Measurements from ENCODE around the gene C2orf42.
"Not testable (repeated sequence)": the region's sequence is repeated elsewhere in the genome, so short reads cannot be mapped to it uniquely, and the experiment has no call there.

C2orf42 gene

DNA sequence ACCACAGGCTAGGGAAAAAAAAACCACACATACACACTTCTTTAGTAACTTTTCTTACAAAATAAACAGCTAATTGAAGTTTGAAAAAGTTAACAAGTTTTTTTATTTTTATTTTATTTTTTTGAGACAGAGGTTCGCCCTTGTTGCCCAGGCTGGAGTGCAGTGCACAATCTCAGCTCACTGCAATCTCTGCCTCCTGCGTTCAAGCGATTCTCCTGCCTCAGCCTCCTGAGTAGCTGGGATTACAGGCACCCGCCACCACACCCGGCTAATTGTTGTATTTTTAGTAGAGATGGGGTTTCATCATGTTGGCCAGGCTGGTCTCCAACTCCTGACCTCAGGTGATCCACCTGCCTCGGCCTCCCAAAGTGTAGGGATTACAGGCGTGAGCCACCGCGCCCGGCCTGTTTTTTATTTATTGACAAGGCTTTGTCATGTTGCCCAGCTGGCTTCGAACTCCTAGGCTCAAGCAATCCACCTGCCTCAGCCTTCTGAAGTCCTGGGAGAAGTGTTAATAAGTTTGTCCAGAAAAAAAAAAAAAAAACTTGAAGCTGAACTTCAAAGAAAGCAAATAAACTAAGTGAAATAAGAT, 21.1 kb downstream of the C2orf42 start:
- DNase-seq, result not testable (repeated sequence)

DNA sequence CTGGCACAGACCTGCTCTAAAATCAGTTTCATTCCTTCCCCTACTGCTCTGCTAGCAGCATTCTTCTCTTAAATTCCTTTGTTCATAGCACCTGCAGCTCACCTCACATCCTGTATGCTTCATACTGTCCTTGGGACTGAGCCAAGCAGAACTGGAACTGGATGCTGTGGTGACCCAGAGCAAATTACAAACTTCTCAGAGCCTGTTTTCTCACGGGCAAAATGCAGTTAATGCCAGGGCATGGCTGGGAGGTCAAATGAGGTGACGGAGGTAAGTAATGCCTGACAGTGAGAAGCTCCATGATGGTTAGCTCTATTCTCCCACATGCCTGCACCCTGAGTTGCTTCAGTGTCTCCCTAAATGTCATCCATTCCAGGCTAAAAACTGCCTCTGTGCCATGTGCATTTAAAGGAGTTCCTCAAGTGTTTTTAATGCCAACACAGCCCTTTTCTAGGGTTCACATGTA, 29.7 kb downstream of the C2orf42 start:
- DNase-seq, result no peak

DNA sequence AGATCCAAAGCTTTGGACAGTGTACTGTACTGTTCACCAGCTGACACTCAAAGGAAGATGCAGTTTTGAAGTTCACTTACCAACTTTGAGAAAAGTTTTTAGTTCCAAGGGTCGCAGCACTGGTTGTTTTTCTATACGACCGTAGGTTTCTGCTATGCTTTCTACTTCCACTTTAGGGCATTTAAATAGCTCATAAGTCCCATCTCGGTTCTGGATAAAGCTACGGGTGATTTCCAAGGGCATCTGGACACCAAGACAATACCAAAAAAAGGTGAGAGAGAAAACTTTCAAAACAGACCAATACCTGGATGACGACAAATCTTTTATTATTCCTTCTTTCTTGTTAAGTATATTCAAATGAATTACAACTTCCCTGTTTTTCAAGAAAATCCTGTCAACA, 30.3 kb downstream of the C2orf42 start:
- DNase-seq, result no peak

DNA sequence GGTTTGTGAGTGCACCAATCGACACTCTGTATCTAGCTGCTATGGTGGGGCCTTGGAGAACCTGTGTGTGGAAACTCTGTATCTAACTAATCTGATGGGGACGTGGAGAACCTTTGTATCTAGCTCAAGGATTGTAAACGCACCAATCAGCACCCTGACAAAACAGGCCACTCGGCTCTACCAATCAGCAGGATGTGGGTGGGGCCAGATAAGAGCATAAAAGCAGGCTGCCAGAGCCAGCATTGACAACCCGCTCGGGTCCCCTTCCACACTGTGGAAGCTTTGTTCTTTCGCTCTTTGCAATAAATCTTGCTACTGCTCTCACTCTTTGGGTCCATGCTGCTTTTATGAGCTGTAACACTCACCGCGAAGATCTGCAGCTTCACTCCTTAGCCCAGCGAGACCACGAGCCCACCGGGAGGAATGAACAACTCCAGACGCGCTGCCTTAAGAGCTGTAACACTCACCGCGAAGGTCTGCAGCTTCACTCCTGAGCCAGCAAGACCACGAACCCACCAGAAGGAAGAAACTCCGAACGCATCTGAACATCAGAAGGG, 41.6 kb downstream of the C2orf42 start:
- not testable (repeated sequence) for DNase-seq

DNA sequence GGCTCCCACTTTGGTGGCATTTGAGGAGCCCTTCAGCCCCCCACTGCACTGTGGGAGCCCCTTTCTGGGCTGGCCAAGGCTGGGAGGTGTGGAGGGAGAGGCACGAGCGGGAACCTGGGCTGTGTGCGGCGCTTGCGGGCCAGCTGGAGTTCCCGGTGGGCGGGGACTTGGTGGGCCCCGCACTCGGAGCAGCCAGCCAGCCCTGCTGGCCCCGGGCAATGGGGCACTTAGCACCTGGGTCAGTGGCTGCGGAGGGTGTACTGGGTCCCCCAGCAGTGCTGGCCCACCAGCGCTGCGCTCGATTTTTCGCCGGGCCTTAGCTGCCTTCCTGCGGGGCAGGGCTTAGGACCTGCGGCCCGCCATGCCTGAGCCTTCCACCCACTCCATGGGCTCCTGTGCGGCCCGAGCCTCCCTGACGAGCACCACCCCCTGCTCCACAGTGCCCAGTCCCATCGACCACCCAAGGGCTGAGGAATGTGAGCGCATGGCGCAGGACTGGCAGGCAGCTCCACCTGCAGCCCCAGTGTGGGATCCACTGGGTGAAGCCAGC, 42.5 kb downstream of the C2orf42 start:
- DNase-seq, result not testable (repeated sequence)

DNA sequence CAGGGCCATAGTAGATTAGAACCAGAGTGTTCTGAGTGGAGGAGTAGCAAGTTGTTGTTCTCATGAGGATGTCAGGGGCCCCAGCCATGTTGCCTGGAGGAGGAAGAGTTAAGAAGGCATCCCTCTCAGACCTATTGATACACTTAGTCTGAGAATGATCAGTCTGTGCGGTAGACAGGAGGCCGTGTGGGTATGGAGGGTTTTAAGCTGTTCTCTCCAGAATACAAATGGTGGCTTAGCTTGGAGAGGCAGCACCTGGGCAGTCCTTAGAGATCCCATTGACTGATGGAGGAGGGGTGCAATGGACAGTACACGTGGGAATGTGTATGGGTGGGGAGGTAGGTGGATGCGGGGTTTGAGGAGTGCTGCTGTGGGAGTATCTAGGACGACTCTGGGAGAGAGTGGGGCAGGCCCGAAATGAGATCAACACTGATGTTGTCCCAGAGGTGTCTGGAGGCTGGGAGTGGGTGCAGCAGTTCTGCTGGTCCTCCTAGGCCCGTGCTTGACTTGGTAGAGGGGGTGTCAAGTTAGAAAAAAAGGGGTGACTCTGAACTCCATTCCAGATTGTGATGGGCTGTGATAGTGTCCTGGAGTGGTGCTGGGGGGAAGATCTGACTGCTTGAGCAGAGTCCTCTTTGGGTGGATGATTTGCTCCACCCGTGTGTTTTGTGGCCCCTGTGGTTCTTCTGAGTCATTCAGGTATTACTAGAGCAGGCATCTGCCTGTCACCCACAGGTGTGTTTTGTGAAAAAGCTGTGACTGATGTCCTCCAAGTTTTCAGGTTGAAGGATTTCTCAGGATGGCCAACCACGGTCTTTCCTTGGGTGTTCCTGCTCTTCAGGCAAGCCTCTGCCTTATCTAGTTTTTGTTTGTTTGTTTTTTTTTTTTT, 44.7 kb downstream of the C2orf42 start:
- DNase-seq, result no peak

DNA sequence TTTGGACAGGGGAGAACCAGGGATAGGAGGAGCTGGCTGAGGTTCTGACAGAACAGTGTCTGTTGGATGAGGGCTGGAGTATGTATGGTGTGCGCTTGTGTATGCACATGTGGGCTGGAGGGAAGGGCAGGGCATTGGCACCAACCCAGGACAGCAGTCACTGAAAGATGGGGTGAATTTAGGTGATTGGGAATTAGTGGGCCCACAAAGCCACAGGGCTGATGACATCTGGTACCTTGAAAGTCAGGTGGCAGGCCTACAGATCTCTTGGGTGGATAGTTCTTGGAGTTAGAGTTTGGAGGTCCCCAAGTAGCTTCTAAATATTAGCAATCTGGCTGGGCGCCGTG, 45.7 kb downstream of the C2orf42 start:
- no peak for DNase-seq

DNA sequence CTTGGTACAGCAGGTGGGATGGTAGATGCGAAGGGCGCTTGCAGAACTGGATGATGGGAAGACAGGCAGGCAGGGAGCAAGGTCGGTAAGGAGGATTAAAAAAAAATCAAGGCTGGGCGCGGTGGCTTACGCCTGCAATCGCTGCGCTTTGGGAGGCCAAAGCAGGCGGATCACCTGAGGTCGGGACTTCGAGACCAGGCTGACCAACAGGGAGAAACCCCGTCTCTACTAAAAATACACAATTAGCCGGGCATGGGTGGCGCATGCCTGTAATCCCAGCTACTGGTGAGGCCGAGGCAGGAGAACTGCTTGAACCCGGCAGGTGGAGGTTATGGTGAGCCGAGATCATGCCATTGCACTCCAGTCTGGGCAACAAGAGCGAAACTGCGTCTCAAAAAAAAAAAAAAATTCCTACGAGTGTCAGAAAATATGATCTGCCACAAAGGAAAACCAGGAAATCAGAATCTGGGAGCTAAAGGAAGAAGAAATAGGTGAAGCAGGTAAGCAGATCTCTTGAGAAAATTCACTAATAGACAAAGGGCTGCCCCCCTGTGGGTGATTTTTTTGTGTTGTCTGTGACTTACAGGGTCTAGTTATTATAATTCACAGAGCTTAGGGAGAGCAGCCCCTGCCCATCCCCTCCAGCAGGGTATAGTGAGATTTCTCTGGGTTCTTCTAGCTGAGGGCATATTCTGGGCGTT, 46.2 kb downstream of the C2orf42 start:
- no peak for DNase-seq

DNA sequence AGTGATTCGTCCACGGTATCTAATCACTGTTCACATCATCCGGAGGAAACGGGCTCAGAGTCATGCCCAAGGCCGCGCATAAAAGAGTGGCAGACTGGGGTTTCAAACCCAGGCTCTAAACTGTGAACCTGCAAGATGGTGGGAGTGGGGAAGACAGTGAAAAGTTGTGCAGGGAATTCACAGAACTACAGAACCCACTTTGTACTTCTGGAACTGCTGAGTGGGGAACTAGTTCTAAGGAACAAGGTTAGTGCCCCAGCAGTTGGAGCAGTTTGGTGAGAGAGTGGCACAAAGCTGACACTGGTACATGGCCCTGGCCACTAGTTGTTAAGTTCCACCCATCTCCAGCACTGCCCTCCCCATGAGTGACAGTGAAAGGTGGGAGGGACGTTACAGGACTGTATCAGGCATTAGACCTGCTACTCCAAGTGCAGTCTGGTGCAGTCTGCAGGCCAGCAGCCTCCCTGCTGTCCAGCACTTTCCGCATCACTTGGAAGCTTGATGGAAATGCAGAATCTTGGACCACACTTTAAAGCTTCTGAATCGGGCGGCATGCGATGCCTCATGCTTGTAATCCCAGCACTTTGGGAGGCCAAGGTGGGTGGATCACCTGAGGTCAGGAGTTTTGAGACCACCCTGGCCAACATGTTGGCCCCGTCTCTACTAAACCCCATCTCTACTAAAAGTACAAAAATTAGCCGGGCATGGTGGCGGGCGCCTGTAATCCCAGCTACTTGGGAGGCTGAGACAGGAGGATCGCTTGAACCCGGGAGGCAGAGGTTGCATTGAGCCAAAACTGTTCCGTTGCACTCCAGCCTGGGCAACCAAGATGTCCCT, 47.3 kb downstream of the C2orf42 start:
- no peak for DNase-seq

DNA sequence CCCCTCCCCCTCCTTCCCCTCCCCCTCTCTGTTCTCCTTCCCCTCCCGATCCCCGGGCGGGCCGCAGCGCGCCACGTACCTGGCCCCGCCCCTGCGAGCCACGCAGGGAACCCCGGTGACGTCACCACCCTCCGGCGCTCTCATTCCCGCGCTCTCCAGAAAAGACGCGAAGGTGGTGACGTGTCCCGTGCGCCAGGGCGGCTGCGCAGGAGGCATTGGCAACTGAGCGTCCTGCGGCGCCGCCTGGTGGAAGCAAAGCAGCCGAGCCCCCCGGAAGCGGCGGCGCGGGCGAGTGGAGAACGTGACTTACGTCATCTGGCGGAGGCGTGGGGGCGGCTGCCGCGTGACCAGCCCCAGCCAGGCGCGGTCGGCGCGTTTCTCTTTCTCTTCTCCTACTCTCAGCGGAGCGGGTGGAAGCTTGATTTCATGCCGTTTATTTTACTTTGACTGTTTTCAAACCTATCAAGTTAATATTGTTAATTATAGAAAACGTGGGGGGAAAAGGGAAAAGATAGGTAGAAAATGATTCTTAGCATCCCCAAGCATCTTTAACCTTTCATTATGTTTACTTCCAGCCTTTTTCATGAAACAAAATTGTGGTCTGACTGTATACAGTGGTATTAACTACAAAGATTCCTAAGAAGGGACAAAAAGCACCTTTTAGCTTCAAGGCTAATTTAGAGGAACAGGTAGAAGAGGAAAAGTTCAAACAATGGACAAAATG, 48.1 kb downstream of the C2orf42 start:
- peak; percentile 53 to 69 for DNase-seq

DNA sequence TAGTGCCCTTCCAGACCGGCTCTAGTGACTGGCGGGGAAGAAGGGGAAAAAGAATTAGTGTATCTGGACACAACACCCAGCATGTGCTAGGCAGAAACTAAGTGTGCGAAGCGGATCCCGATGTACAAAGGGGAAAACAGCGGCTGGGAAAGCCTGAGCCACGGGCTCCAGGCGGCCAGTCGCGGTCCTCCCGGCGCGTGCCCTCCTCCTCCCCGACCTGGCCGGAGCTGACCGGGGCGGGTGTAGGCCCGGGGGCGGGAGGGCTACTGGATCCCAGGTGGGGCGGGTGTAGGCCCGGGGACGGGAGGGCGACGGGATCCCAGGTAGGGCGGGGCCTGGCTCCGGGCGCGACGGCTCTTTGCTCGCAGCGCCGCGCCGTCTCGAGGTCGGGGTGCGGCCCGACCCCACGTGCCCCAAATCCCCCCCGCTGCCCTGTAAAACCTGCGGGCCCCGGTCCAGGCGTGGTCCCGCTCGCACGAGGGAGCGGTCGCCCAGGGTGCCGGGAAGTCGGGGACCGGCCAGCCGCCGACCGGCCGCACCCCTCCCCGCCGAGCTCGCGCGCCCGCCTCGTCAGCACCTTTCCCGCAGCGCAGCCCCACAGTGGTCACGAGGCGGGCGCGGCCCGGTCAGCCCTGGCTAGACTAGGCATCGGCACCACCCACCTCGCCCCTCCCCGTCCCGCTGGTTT, 48.8 kb downstream of the C2orf42 start:
- DNase-seq, result no peak

DNA sequence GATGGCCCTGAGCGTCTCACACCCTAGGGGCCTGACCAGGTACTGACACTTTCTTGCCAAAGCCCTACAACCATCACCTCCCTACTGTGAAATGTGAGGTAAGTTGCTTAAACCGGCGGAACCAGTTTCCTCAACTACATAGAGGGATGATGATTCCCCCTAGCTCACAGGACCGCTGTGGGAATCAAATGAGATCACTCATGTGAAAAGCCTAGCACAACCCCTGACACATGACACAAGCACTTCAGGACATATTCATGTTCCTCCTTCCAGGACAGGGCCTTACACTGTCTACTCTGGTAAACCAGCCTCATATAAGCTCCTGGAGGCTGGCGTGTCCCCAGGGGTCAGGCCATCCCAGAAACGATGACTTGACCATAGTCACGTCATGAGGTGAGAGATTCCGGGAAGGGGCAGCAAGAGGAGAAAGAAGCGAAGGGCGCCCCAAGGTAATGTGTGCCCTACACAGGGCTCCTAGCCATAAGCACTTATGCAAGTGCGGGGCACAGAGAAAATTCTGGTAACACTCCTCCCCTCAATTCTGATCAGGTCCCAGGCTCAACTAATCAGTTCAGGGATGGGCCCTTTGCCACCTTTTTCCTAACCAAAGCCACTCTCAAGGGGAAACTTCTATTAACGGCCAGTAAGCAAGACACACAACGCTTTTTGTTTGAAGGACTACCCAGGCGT, 49.5 kb downstream of the C2orf42 start:
- no peak for DNase-seq

DNA sequence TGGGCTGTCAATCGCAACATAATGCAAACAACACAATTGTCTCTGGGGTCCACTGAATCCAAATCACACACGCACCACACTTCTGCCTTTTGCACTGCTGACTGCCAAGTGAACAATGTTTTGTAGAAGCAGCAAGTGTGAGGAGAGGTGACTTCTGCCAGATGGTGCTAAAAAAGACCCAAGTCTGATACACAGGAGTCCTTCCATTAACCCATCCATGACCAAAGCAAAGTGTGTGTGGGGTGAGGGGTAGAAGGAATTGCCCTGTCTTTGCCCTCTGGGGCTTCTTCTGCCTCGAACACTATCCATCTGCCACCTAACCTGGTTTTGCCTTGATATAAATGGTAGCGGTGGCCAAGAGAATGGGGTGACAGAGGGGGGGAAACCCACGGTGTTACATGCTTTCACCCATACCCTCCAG, 50.0 kb downstream of the C2orf42 start:
- DNase-seq, result no peak

DNA sequence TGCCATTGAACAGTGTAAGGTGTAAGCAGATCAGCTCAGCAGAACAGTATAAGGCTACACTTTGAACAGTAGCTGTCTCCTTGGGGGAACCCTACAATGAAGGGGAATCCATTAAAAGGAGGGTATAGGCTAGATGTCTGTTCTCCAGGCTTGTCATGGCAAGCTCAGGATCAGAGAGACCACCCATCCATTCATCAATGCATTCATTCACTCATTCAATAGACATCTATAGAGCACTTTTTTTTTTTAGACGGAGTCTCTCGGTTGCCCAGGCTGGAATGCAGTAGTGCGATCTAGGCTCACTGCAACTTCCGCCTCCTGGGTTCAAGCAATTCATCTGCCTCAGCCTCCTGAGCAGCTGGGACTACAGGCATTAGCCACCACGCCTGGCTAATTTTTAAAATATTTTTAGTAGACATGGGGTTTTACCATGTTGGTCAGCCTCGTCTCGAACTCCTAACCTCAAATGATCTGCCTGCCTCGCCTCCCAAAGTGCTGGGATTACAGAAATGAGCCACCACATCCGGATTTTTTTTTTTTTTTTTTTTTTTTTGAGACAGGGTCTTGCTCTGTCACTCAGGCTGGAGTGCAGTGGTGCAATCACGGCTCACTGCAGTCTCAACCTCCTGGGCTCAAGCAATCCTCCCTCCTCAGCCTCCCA, 56.4 kb downstream of the C2orf42 start:
- not testable (repeated sequence) for DNase-seq

DNA sequence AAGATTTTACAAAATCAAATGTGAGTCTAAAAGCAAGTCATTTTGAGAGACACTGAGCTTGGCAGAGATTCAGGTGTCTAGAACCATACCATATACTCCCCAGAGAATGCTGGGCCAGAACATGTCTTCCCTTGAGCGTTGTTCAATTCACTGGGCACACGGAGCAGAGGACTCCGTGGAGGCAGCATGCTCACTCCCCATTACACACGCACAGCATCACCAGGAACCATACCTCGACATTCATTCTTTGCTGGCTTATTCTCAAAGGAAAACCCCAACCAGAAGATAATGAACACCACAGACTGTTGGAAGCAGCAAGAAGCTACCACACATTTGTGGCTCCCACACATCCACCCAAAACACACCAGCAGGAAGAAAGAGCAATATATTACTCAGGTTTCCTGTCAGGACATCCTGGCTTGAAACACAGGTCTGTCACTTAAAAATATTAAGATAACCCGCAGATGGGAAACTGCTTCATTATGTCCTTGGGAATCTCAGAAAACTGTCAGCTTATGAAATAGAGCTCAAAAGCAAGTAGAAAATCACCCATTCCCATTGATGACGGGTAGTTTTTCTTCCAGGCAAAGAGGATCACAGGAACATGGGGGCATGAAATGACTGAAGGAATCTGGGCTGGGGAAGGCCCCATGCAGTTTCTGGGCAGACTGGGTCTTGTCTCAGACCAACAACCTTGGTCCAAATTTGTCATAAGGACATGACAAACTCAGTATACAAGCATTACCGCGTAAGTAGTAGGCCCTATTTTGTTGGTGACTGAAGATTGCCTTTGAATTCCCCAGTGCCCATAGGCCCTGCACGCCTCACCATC, 57.1 kb downstream of the C2orf42 start:
- no peak for DNase-seq

DNA sequence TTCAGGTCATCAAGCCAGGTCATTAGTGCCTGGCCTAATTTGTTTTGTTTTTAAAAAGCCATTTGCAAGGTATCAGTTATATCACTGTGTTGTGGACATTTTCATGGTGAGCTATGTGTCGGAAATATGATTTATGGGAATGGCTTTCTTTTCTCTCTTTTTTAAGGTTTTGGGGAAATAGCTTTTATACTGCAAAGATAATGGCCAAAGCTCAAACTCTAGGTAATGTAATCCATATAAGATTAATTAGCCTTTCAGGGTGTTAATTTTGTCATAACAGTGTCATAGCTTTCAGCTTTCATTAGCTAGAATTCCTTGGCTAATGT, 57.7 kb downstream of the C2orf42 start:
- DNase-seq, result no peak

DNA sequence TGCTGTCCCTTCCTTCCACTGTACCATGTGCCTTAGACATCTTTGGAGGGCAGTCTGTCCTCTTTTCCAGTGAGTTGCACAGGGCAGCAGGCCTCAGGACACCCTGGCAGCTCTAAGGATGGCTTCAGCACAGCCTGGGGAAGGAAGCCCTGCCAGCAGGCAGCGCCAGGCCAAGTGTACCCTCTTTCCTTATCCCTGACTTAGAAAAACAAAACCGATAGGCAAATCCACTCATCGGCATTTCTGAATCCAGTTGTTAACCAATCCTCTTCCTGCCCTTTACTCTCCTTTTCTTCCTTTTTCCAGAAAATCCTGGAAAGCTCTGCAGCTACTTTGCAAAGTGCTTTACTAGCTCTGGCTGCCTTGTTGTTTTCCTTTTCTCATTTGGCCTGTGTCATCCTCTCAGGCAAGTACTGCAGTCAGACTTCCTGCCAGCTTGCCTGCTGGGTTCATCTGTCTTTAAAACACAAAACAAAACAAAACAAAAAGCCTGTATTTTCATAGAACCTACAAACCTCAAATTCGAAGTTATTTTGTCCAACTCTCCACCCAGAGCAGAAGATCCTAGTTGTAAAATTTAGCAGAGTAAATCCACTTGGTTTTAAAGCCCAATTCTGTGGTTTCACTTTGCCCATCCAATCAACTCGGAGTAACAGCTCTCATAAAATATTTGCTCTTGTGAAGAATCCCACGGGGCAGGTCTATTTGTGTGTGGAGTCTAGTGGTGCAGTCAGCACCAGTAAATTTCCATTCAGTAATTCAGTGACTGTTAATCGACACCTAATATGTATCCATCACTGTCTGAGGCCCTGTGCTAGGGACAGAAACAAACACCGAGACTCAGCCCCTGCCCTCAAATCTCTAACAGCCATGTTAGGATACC, 58.3 kb downstream of the C2orf42 start:
- DNase-seq, result peak; percentile 78 to 93
